Memory B cell (primary cell): ENCODE results near the gene CACNG5.

Experiments used
- ATAC-seq: fragments of 150-1000 bp; cut with Tn5 transposase; 2 replicates; pipeline ENCODE4 v1.10.0; 2021; ENCODE audit warnings: low read depth, mild to moderate bottlenecking, moderate library complexity
- DNase-seq, 2 donors: peaks; one replicate each; pipeline ENCODE4 v3.0.0; 2022; ENCODE audit warnings: low spot score in 2 of 2
- H3K27ac Mint-ChIP-seq: one replicate; pipeline ENCODE4 v1.8.0; 2022; ENCODE audit warnings: mild to moderate bottlenecking, moderate library complexity, mixed read lengths
- H3K27me3 Mint-ChIP-seq: one replicate; pipeline ENCODE4 v1.8.0; 2022; ENCODE audit warnings: mixed read lengths
- H3K36me3 Mint-ChIP-seq: one replicate; pipeline ENCODE4 v1.8.0; 2022; ENCODE audit warnings: mild to moderate bottlenecking, mixed read lengths
- H3K4me1 Mint-ChIP-seq: one replicate; pipeline ENCODE4 v1.8.0; 2022; ENCODE audit warnings: mixed read lengths
- H3K4me3 Mint-ChIP-seq: one replicate; pipeline ENCODE4 v1.8.0; 2022; ENCODE audit warnings: mild to moderate bottlenecking, moderate library complexity, mixed read lengths
- H3K9me3 Mint-ChIP-seq: one replicate; pipeline ENCODE4 v1.8.0; 2022; ENCODE audit warnings: mixed read lengths

CACNG5 gene

DNA sequence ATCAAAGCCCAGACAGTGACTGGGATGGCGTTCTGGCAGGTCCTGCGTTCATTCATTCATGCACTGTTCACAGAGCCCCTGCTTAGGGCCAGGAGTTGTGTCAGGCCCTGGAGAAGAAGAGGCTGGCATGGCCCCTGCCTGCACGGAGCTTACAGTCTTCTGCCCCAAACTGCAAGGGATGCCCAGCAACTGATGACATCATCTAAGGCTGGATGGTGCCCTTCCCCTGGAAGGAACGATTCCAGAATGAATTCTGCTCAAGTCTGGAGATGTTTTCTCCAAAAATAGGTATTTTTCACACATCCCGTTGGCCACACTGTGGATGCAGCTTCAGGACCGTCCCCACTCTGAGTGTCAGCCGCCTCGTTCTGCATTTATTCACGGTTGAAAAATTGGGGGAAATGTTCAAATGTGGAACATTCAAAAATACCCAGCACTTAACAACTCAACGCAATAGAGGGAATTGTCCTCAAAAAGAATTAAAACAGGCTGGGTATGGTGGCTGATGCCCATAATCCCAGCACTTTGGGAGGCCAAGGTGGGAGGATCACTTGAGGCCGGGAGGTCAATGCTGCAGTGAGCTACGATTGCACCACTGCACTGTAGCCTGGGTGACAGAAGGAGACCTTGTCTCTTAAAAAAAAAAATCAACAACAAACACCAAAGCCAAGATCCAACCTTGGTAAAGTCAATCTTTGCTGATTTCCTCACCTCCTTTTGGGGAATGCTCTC lies 23.8 kb upstream of the CACNG5 start:
- Mint-ChIP-seq H3K36me3 (no peaks in the 10 kb centered on the region), H3K4me3 (no peak overlapping the region), H3K27me3 (peaks cover 17% of the 10 kb centered on the region), H3K9me3 (peaks cover 4% of the 10 kb centered on the region), H3K4me1 (peaks cover 2% of the 10 kb centered on the region), H3K27ac (no peak overlapping the region)
- no peak for ATAC-seq
- no peak for DNase-seq

DNA sequence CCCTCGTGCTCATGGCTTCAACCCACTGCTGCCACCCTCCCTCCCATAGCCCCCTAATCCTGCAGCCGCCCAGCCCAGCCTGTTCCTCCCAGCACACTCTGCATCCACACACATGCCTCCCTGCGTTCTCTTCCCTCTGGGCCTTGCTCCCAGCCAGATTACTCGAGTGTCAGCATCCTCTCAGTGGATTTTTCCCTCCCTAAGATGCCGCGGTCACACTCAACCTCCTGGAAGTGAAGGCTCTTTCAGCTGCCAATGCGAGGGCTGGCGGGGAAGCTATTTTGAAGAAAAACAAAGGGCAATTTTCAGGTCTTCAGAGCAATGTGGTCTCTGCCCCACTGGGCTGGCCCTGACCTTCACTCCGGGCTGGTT lies 23.2 kb upstream of the CACNG5 start:
- DNase-seq (no peak), ATAC-seq (no peak)
- no peak overlapping the region for H3K27ac Mint-ChIP-seq
- no peak overlapping the region for H3K4me3 Mint-ChIP-seq
- H3K36me3 Mint-ChIP-seq, result no peaks in the 10 kb centered on the region
- peaks cover 2% of the 10 kb centered on the region for H3K4me1 Mint-ChIP-seq
- peaks cover 17% of the 10 kb centered on the region for H3K27me3 Mint-ChIP-seq
- peaks cover 4% of the 10 kb centered on the region for H3K9me3 Mint-ChIP-seq

DNA sequence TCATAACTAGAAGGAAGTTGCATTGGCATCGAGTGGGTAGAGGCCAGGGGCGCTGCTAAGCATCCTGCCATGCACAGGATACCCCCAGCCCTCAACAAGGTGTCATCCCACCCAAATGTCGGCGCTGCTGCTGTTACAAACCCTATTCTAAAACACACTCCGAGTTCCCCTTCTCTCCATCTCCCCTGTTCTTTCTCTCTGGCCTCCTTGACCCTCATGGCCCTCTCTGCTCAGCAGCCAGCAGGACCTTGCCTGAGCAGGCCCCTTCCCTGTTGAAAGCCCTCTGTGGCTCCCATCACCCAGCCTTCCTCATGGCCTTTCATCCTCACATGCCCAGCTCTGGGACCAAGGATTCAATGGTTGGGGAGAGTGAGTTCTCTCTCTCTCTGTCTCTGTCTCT lies 22.3 kb upstream of the CACNG5 start:
- Mint-ChIP-seq H3K9me3 (peaks cover 4% of the 10 kb centered on the region), H3K27ac (no peak overlapping the region), H3K27me3 (peaks cover 16% of the 10 kb centered on the region)

DNA sequence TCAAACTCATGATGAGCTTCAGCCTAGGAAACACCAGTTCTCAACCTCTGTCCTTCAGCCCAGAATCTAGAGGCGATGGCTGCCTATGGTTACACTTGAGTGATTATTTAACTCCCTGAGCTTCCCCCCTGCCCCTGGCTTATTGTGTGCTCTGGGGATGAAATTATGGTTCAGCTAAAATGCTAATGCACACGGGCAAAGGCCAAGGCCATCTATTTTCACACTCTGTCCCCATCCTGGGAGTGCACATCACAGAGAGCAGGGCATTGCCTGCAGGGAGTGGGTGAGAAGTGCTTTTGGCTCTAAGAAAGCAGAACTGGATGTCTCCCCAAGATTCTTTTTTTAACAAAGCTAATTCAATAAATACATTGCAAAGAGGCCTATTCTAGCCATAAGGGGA lies 21.6 kb upstream of the CACNG5 start:
- Mint-ChIP-seq H3K4me3 (no peak overlapping the region), H3K27ac (no peak overlapping the region), H3K27me3 (peaks cover 14% of the 10 kb centered on the region), H3K4me1 (no peaks in the 10 kb centered on the region), H3K36me3 (peaks cover 2% of the 10 kb centered on the region), H3K9me3 (peaks cover 7% of the 10 kb centered on the region)
- DNase-seq, result no peak
- ATAC-seq, result no peak

More for the DNA sequence above, 22.3 kb upstream of the CACNG5 start:
- Mint-ChIP-seq H3K4me1 (peaks cover under 1% of the 10 kb centered on the region), H3K36me3 (no peaks in the 10 kb centered on the region), H3K4me3 (no peak overlapping the region)
- ATAC-seq (no peak), DNase-seq (no peak)

DNA sequence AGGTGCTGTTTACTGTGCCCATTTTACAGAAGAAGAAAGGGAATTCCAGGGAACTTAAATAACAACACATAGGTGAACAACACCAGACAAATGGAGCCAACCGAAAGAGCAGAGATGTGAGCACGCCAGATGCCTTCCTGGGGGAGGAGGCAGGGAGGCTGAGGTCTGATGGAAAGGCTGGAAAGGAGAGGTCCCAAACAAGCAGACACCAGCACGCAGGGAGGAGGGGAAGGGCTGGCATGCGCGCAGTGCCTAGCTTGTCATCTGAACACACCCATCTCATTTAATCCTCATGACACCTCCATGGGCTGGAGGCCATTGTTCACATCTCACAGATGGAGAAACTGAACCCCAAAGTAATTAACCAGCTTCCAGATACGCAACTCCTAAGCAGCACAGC lies 20.9 kb upstream of the CACNG5 start:
- Mint-ChIP-seq H3K27me3 (peaks cover 13% of the 10 kb centered on the region), H3K4me3 (no peak overlapping the region), H3K36me3 (peaks cover 2% of the 10 kb centered on the region), H3K9me3 (peaks cover 9% of the 10 kb centered on the region), H3K4me1 (no peaks in the 10 kb centered on the region), H3K27ac (no peak overlapping the region)
- no peak for DNase-seq
- no peak for ATAC-seq

DNA sequence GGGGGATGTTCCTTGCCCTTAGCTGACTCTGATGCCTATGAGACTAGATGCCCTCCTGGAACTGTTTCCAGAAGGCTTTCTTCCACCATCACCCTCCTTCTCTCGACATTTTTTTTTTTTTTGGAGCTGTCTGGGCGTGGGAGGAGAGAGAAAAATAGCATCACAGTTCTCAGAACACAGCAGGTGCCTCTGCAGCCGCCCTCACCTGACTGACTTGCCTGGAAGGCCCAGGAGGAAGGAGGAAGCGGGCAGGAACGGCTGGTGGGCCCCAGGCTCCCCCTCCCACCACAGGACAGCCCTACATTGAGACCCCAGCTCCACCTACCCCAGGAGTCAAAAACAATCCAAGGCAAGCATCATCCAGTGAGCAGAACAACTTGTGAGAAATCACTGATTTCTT lies 20.3 kb upstream of the CACNG5 start:
- peaks cover 13% of the 10 kb centered on the region for H3K27me3 Mint-ChIP-seq
- H3K9me3 Mint-ChIP-seq, result peaks cover 9% of the 10 kb centered on the region
- no peak overlapping the region for H3K4me3 Mint-ChIP-seq
- no peaks in the 10 kb centered on the region for H3K4me1 Mint-ChIP-seq
- no peak for ATAC-seq
- no peak for DNase-seq
- H3K27ac Mint-ChIP-seq, result no peak overlapping the region
- peaks cover 2% of the 10 kb centered on the region for H3K36me3 Mint-ChIP-seq

DNA sequence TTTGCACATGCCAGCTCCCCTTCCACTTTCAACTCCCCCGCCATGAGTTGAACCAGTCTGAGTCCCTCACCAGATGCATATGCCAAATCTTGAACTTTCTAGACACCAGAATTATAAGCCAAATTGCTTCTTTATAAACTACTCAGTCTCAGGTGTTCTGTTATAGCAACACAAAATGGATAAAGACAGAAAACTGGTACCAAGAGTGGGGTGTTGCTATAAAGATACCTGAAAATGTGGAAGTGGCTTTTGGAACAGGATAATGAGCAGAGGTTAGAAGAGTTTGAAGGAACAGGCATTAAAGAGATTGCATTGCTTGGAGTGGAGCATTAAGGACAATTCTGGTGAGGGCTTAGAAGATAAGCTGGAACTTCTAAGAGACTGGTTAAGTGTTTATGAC lies 17.2 kb upstream of the CACNG5 start:
- H3K4me1 Mint-ChIP-seq, result no peaks in the 10 kb centered on the region
- H3K9me3 Mint-ChIP-seq, result peaks cover 7% of the 10 kb centered on the region
- no peak overlapping the region for H3K4me3 Mint-ChIP-seq
- DNase-seq, result no peak
- no peak overlapping the region for H3K27ac Mint-ChIP-seq
- H3K36me3 Mint-ChIP-seq, result peaks cover 2% of the 10 kb centered on the region
- peaks cover 9% of the 10 kb centered on the region for H3K27me3 Mint-ChIP-seq
- ATAC-seq, result no peak

DNA sequence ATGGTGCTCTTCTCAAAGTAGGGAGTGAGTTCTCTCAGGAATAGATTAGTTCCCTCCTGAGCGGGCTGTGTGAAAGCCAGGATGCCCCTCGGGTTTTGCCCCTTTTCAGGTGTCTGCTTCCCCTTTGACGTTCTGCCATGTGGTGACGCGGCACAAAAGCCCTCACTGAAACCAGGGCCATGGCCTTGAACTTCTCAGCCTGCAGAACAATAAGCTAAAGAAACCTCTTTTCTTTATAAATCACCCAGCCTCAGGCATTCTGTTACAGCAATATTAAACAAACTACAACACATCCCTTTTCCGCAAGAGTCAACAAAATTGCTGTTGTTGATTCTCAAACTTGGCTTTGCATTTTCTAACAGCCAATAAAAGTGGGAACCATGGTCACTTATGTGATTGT lies 15.5 kb upstream of the CACNG5 start:
- Mint-ChIP-seq H3K9me3 (peaks cover 6% of the 10 kb centered on the region), H3K27ac (no peak overlapping the region), H3K4me1 (no peaks in the 10 kb centered on the region), H3K4me3 (no peak overlapping the region), H3K36me3 (peaks cover 2% of the 10 kb centered on the region), H3K27me3 (peaks cover 1% of the 10 kb centered on the region)
- DNase-seq, result no peak
- ATAC-seq, result no peak

DNA sequence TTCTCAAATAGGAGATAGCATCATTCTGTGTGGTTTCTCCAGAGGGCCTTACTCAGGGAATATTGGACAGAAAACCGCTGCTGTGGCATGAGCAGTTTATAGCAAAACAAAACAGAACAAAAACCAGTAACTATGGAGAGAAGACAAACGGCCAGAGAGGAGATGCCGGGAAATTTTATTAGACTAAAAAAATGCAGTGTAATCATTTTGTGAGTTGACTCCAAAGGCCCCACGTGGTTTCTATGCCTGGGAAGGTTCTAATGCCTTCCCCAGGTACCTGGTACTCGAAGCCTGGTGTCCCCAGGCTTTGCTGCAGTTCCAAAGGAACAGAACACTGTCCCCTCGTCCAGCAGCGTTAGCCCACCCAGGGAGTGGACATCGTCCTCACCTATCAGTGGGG lies 12.9 kb upstream of the CACNG5 start:
- H3K9me3 Mint-ChIP-seq, result peaks cover 8% of the 10 kb centered on the region
- no peaks in the 10 kb centered on the region for H3K4me1 Mint-ChIP-seq
- DNase-seq (no peak), ATAC-seq (no peak)
- H3K27ac Mint-ChIP-seq, result no peak overlapping the region
- peaks cover 2% of the 10 kb centered on the region for H3K36me3 Mint-ChIP-seq
- peaks cover 5% of the 10 kb centered on the region for H3K27me3 Mint-ChIP-seq
- H3K4me3 Mint-ChIP-seq, result no peak overlapping the region

DNA sequence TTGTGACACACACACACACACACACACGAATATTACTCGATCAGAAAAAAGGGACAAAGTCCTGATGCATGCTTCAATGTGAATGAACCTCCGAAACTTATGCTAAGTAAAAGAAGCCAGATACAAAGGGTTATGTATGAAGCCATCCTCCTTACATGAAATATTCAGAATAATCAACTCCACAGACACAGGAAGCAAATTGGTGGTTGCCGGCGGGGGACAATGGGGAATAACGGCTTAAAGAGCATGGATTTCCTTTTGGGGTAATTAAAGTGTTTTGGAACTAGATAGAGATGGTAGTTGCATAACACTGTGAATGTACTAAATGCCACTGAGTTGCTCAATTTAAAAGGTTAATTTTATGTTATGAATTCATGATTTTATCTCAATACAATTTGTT lies 8.1 kb upstream of the CACNG5 start:
- Mint-ChIP-seq H3K36me3 (no peaks in the 10 kb centered on the region), H3K27me3 (peaks cover 12% of the 10 kb centered on the region), H3K9me3 (peaks cover 2% of the 10 kb centered on the region), H3K4me1 (no peaks in the 10 kb centered on the region), H3K4me3 (no peak overlapping the region), H3K27ac (no peak overlapping the region)
- DNase-seq (no peak), ATAC-seq (no peak)

DNA sequence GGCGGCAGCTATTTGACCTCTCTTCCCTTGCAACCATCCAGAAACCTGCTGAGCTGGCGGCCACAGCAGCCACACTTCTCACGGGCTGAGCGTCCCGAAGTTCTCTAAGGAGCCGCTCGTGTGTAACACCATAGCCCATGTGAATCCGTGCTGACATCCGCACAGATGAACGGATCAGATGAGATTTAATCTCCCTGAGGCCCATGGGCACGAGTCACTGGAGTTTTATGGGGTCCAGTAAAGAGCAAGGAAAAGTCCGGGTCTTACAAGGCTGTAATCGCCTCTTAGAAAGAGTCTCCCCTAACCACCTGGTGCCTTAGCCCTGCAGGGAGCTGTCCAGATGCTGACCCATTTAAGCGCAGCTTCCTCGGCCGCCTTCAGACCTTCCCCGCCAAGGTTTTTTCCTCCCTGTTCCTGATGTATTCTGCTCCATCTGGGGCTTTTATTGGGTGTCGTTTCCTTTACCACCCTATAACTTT lies 5.5 kb upstream of the CACNG5 start:
- H3K27me3 Mint-ChIP-seq, result peaks cover 14% of the 10 kb centered on the region
- H3K4me3 Mint-ChIP-seq, result no peak overlapping the region
- no peak for ATAC-seq
- no peak for DNase-seq
- H3K36me3 Mint-ChIP-seq, result peaks cover 1% of the 10 kb centered on the region
- no peak overlapping the region for H3K27ac Mint-ChIP-seq
- H3K4me1 Mint-ChIP-seq, result no peaks in the 10 kb centered on the region
- H3K9me3 Mint-ChIP-seq, result peaks cover 2% of the 10 kb centered on the region

DNA sequence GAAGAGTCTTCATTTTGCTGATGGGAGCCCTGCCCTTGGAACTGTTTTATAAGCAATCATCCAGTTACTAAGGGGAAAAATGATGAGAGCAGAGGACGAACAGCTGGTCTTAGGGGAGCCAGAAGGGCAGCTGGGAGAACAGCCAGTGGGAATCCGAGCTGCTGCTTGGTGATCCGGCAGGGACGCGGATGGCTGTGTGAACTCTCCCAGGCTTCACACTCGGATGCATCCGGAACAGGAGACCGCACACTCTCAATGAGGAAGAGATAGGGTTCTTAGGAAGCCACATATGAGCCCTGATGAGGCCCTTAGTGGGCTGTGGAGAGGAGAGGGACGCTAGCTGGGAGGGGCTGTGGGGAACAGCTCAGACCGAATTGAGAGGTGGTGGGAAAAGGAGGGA lies 5.0 kb upstream of the CACNG5 start:
- H3K36me3 Mint-ChIP-seq, result peaks cover 1% of the 10 kb centered on the region
- H3K27ac Mint-ChIP-seq, result no peak overlapping the region
- no peak for DNase-seq
- peaks cover 2% of the 10 kb centered on the region for H3K9me3 Mint-ChIP-seq
- ATAC-seq, result no peak
- no peak overlapping the region for H3K4me3 Mint-ChIP-seq
- H3K4me1 Mint-ChIP-seq, result no peaks in the 10 kb centered on the region
- H3K27me3 Mint-ChIP-seq, result peaks cover 14% of the 10 kb centered on the region

DNA sequence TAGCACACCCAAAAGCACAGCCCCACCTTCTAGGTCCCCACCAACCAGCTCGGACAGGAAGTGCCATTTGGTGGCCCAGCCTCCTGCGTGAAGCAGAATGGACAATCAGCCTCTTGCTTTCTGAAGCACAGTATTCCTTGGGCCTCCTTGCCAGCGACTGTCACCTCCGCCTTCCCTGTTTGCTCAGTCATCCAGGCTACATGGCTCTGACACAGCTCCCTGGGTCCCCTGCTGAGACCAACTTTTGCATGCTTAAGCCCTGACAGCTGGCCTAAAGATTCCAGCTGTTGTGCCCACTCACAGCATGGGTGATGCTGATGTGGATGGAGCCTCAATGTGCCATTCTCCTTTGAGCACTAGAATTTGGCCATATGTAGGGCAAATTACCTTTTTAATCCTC lies 4.5 kb upstream of the CACNG5 start:
- Mint-ChIP-seq H3K36me3 (peaks cover 1% of the 10 kb centered on the region), H3K9me3 (peaks cover 2% of the 10 kb centered on the region), H3K27ac (no peak overlapping the region), H3K4me1 (no peaks in the 10 kb centered on the region), H3K27me3 (peaks cover 14% of the 10 kb centered on the region), H3K4me3 (no peak overlapping the region)
- ATAC-seq, result no peak
- DNase-seq, result no peak

DNA sequence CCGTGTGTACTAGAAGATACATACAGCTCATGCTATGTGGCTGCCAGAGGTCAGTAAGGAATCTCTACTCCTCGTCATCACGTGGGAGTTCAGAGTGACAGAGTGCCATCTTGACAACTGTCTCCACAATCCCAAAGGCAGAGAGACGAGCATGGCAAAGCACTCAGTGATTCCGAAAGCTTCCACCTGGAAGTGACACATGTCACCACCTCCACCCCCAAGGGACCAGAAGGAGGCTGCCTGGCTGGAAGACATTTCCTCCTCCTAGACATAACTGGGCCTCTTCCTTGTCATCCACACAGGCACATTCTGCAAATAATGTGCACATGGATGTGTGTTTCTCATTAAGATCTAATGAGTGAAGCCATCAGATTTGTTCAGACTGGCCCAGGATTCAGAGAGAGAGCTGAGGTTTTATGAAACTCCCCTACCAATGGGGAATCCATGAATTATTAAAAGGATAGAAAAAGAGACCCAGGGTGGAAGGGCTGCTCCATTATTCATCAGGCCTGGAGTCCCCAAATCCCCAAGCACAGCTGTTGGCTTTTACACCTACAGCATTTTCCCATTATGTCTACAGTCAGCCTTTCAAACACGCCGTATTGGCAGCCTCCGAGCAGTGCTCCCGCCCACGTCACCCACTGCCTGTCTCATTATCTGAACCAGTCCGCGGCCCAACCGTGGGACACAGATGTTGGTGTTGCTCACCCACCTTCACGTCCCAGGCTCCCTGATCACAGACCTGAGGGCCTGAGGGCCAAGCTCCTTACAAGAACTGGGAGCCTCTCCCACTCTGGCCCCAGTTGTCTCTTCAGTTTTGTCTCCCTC lies 3.3 kb upstream of the CACNG5 start:
- DNase-seq (no peak), ATAC-seq (no peak)
- Mint-ChIP-seq H3K9me3 (peaks cover 2% of the 10 kb centered on the region), H3K27ac (no peak overlapping the region), H3K4me1 (no peaks in the 10 kb centered on the region), H3K4me3 (no peak overlapping the region), H3K27me3 (peaks cover 13% of the 10 kb centered on the region), H3K36me3 (peaks cover 1% of the 10 kb centered on the region)
